A673 (cell line): ENCODE measurements around the gene PARVB. TPM values are rescaled to one million over a fixed set of nuclear protein-coding genes. Genes with fewer than 3 reads are reported as not detected.

ENCODE experiments used
- BruUV-seq: library from RNA; stranded (reverse); fragments of 400-500 nt; replicated peaks from 2 replicates; lab custom pipeline; 2021; lab: Mats Ljungman, UMichigan
- CTCF ChIA-PET: fragments of 300-600 bp; sonication (Branson Sonifier 250); formaldehyde crosslinking; loops from one replicate; lab custom pipeline; 2022; ENCODE audit warnings: antibody characterized with exemption; lab: Charles Lee
- POLR2A ChIA-PET: fragments of 300-600 bp; sonication (Branson Sonifier 250); formaldehyde crosslinking; loops from one replicate; lab custom pipeline; 2022; ENCODE audit warnings: antibody characterized with exemption; ENCODE audit not compliant: low non-redundant PET; lab: Charles Lee
- DNase-seq: peaks from one replicate; pipeline ENCODE4 v3.0.0-alpha.2; 2015; ENCODE audit warnings: low spot score
- H3K27ac ChIP-seq: fragments of 200-600 bp; sonication (generic); 2 replicates; pipeline ENCODE4 v1.5.1; 2016; ENCODE audit warnings: mixed run types, low read depth, mild to moderate bottlenecking, mixed read lengths, antibody characterized with exemption, low read length; ENCODE audit not compliant: poor library complexity, severe bottlenecking
- H3K27me3 ChIP-seq: fragments of 200-600 bp; sonication (generic); replicated peaks from 2 replicates; pipeline ENCODE4 v1.6.1; 2017; ENCODE audit warnings: mixed run types, low read depth, mild to moderate bottlenecking, mixed read lengths, antibody characterized with exemption, low read length; ENCODE audit not compliant: insufficient read depth, poor library complexity
- H3K36me3 ChIP-seq: fragments of 200-600 bp; sonication (generic); 2 replicates; pipeline ENCODE4 v1.6.1; 2016; ENCODE audit warnings: mixed run types, mild to moderate bottlenecking, mixed read lengths, antibody characterized with exemption, low read length; ENCODE audit not compliant: insufficient read depth, poor library complexity, severe bottlenecking
- H3K4me1 ChIP-seq: fragments of 200-600 bp; sonication (generic); 2 replicates; pipeline ENCODE4 v1.6.1; 2017; ENCODE audit warnings: mixed run types, mild to moderate bottlenecking, mixed read lengths, antibody characterized with exemption, low read length; ENCODE audit not compliant: insufficient read depth, poor library complexity, severe bottlenecking
- H3K4me3 ChIP-seq: fragments of 200-600 bp; sonication (generic); 2 replicates; pipeline ENCODE4 v1.5.1; 2016; ENCODE audit warnings: low read depth, mixed run types, mild to moderate bottlenecking, mixed read lengths, low read length; ENCODE audit not compliant: poor library complexity, severe bottlenecking
- H3K9me3 ChIP-seq: fragments of 200-600 bp; sonication (generic); 2 replicates; pipeline ENCODE4 v1.6.1; 2016; ENCODE audit warnings: mixed run types, low read depth, mild to moderate bottlenecking, mixed read lengths, antibody characterized with exemption, low read length; ENCODE audit not compliant: poor library complexity, severe bottlenecking
- EZH2 ChIP-seq: fragments of 200-600 bp; sonication (generic); IDR thresholded peaks from 2 replicates; pipeline ENCODE4 v1.6.1; 2017; ENCODE audit warnings: borderline replicate concordance, low read depth, mild to moderate bottlenecking, mixed read lengths, antibody characterized with exemption, low read length; ENCODE audit not compliant: poor library complexity, severe bottlenecking
- intact Hi-C: fragments of 100-400 bp; cut with micrococcal nuclease; formaldehyde crosslinking; loops from one replicate; pipeline ENCODE4 v1.10.0; 2022; ENCODE audit not compliant: unreplicated experiment
- total RNA-seq: library from RNA; stranded (reverse); gene quantifications from 2 replicates; pipeline ENCODE4 v1.2.3, GENCODE V29; 2021
- TF ChIP-seq, protein P1 (sequence below): fragments of 300-800, 200-600 bp; sonication (generic); conservative IDR thresholded peaks from 2 replicates; pipeline ENCODE4 v1.5.1; 2017; ENCODE audit warnings: low read depth, mild to moderate bottlenecking, antibody characterized with exemption, low read length, moderate library complexity, mixed read lengths

The PARVB gene
- total RNA-seq, 1 experiment from 2014 or later, result 18.3 TPM

- Histone ChIP-seq H3K4me3 (no peak overlapping the region), H3K27ac (no peak overlapping the region), H3K4me1 (peaks cover 27% of the 10 kb centered on the region), H3K36me3 (no peaks in the 10 kb centered on the region), H3K27me3 (no peaks in the 10 kb centered on the region), H3K9me3 (no peaks in the 10 kb centered on the region)
- intact Hi-C loops, result no loop called here
- POLR2A ChIA-PET, result no interaction called here
- peak; percentile 31 for DNase-seq
- BruUV-seq, result no TSS peak
- CTCF ChIA-PET, result interaction anchor here (0.6 kb wide), 1 partner anchor 339 kb away, joined by 3 read pairs; no protein-coding TSS in a partner anchor
- TF ChIP-seq, protein P1, sequence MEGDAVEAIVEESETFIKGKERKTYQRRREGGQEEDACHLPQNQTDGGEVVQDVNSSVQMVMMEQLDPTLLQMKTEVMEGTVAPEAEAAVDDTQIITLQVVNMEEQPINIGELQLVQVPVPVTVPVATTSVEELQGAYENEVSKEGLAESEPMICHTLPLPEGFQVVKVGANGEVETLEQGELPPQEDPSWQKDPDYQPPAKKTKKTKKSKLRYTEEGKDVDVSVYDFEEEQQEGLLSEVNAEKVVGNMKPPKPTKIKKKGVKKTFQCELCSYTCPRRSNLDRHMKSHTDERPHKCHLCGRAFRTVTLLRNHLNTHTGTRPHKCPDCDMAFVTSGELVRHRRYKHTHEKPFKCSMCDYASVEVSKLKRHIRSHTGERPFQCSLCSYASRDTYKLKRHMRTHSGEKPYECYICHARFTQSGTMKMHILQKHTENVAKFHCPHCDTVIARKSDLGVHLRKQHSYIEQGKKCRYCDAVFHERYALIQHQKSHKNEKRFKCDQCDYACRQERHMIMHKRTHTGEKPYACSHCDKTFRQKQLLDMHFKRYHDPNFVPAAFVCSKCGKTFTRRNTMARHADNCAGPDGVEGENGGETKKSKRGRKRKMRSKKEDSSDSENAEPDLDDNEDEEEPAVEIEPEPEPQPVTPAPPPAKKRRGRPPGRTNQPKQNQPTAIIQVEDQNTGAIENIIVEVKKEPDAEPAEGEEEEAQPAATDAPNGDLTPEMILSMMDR, result no peak
- TF ChIP-seq EZH2, result no peak
These were observed 127.6 kb downstream of the PARVB start for GRCh38 chr22:44151676-44152075.

GRCh38 chr22:44153710-44154109 lies 129.6 kb downstream of the PARVB start:
- CTCF ChIA-PET, result no interaction called here
- Histone ChIP-seq H3K27me3 (no peaks in the 10 kb centered on the region), H3K36me3 (no peaks in the 10 kb centered on the region), H3K9me3 (no peaks in the 10 kb centered on the region), H3K27ac (no peak overlapping the region), H3K4me1 (peaks cover 8% of the 10 kb centered on the region), H3K4me3 (no peak overlapping the region)
- POLR2A ChIA-PET, result no interaction called here
- TF ChIP-seq, protein P1, result no peak
- no peak for TF ChIP-seq EZH2
- no TSS peak for BruUV-seq
- intact Hi-C loops, result no loop called here
- DNase-seq, result no peak

GRCh38 chr22:44154436-44154942 lies 130.4 kb downstream of the PARVB start:
- TF ChIP-seq, protein P1, result no peak
- TF ChIP-seq EZH2, result no peak
- no peak for DNase-seq
- no peak overlapping the region for H3K4me3 ChIP-seq
- H3K9me3 ChIP-seq, result no peaks in the 10 kb centered on the region
- CTCF ChIA-PET, result no interaction called here
- POLR2A ChIA-PET, result no interaction called here
- H3K27ac ChIP-seq, result no peak overlapping the region
- peaks cover 4% of the 10 kb centered on the region for H3K4me1 ChIP-seq
- intact Hi-C loops, result no loop called here
- BruUV-seq, result no TSS peak
- no peaks in the 10 kb centered on the region for H3K27me3 ChIP-seq
- no peaks in the 10 kb centered on the region for H3K36me3 ChIP-seq
